Cardiac fibroblast (primary cell): ENCODE measurements around the gene ANTXRL.
A peak's percentile ranks its signal among the peaks of the same experiment; 100 is the strongest.
"Not testable (repeated sequence)": the region's sequence is repeated elsewhere in the genome, so short reads cannot be mapped to it uniquely, and the experiment has no call there.

ENCODE experiments used
- DNase-seq, 2 donors: peaks; one replicate each; pipeline versions ENCODE4 v3.0.0 to v3.0.0-alpha.2; 2010; ENCODE audit warnings: low read depth in 2 of 2
- H3K4me3 ChIP-seq, 2 donors: replicated peaks in 1 of 2; 1 replicate in 1 of 2; 2 replicates in 1 of 2; pipeline ENCODE4 v1.5.1; 2011; ENCODE audit warnings: low read depth in 2 of 2, low read length in 2 of 2, mild to moderate bottlenecking in 2 of 2, moderate library complexity in 1 of 2
- TF ChIP-seq, protein P1 (sequence below): IDR thresholded peaks from one replicate; pipeline ENCODE4 v1.5.1; 2011; ENCODE audit warnings: low read depth, mild to moderate bottlenecking, low read length, inconsistent platforms

ANTXRL gene

DNA sequence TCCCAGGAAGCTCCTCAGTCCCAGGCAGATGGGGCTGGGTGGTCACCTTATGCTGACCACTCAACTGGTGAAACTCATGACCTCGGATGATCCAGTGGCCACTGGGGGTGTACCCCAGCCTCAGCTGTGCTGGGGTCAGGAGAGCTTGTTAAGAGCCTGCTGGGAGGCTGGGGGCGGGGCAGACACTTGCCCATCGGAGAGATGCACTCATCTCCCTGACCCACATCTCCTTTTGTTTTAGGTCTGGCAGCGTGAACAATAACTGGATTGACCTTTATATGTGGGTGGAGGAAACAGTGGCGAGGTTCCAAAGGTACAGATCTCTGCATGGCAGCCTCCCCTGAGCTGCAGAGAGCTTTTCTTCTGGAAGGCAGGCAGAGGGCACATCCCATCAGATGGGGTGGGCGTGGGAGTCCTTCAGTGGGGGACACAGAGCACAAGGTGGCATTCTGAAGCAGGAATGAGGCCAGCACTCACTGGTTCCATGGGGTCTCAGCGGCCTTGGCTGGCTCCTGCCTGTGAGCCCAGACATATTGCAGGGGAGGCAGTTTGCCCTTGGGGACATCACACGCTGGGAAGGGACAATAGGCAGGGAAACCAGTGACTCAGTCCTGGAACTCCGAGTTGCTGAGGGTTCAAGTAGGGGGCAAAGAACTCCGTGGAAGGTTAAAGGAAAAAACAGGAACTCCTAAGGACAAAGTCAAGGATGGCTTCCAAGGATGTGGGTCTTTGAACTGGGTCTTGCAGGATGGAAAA is 5.2 kb downstream of the ANTXRL start:
- TF ChIP-seq, protein P1, sequence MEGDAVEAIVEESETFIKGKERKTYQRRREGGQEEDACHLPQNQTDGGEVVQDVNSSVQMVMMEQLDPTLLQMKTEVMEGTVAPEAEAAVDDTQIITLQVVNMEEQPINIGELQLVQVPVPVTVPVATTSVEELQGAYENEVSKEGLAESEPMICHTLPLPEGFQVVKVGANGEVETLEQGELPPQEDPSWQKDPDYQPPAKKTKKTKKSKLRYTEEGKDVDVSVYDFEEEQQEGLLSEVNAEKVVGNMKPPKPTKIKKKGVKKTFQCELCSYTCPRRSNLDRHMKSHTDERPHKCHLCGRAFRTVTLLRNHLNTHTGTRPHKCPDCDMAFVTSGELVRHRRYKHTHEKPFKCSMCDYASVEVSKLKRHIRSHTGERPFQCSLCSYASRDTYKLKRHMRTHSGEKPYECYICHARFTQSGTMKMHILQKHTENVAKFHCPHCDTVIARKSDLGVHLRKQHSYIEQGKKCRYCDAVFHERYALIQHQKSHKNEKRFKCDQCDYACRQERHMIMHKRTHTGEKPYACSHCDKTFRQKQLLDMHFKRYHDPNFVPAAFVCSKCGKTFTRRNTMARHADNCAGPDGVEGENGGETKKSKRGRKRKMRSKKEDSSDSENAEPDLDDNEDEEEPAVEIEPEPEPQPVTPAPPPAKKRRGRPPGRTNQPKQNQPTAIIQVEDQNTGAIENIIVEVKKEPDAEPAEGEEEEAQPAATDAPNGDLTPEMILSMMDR = no peak

GRCh38 chr10:46292573-46293023 is 5.8 kb downstream of the ANTXRL start:
- DNase-seq = no peak
- no peak overlapping the region for H3K4me3 ChIP-seq
- TF ChIP-seq, protein P1 = no peak

More for the DNA sequence above, 5.2 kb downstream of the ANTXRL start:
- no peak overlapping the region for H3K4me3 ChIP-seq
- DNase-seq = peak in 1 of 2 donors; percentile 5

DNA sequence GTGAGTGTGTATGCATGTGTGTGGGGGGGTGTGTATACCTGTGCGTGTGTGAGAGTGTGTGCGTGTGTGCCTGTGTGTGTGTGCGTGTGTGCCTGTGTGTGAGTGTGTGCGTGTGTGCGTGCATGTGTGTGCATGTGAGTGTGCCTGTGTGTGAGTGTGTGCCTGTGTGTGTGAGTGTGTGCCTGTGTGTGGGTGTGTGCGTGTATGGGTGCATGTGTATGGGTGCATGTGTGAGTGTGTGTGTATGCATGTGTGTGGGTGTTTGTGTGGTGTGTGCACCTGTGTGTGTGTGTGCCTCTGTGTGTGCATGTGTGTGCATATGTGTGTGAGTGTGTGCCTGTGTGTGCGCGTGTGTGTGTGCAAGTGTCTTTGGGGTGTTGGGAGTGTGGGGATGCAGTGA is 6.4 kb downstream of the ANTXRL start:
- H3K4me3 ChIP-seq = no peak overlapping the region
- TF ChIP-seq, protein P1 = no peak
- DNase-seq = no peak

DNA sequence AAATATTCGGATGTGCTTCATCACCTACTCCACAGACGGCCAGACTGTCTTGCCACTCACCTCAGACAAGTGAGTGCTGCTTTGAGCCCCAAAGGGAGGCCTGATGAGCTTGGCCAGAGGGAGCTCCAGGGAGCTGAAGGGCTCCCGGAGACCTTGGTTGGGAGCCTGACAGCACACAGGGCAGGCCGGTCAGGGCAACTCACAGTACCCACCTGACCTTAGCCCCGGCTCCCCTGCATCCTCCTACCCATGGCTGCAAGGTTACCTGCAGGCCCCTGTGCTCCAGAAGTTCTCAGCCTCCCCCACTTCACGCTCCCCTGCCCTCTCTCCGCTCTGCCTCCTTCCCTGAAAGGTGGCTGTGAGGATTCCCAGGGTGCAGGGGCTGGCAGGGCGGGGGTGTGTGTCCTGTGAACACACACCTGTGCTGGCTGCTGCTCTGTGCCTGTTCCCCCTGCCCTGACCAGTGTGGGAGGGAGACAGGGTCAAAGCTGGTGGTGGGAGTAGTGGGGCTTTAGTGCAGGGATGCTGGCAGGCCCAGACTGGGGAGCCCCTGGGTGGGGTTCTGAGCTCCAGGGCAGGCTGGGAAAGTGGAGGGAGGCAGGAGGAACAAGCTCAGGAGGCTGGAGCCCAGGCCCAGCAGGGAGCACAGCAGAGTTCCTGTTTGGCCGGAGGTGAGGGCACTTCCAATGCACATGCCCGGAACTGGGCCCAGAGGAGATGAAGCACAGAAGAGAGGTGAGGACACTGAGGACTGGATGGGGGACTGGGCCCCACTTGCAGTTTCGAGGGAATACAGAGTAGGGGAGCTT is 7.2 kb downstream of the ANTXRL start:
- no peak overlapping the region for H3K4me3 ChIP-seq
- no peak for DNase-seq
- TF ChIP-seq, protein P1 = no peak

DNA sequence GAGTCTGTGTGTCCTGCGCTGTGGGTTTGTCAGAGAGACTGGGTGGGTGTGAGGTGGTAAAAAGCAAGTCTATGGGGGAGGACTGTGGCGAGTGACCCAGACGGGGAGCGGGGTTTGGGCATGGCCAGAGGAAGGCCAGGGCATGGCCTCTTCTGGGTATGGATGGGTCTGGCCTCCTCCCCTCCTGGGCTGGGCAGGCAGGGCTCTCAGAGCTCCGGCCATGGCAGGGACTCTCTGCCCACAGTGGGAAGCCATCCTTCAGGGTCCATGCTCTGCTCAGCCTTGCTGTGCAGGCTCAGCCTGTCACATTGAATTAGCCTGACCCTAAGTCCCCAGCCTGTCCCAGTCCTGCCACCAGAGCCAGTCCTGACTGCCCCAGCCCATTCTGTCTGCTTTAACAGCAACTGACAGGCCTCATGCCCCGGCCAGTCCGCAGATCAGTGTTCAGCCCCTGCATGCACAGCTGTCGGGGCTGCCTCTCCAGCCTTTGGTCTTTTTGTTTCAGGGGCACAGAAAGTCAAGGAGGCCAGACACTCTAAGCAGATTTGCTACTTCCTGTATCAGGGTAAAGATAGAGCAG is 7.9 kb downstream of the ANTXRL start:
- TF ChIP-seq, protein P1 = no peak
- DNase-seq = no peak
- H3K4me3 ChIP-seq = no peak overlapping the region

- not testable (repeated sequence) for DNase-seq, H3K4me3 ChIP-seq
Measured at GRCh38 chr10:46295350-46296010, 8.7 kb downstream of the ANTXRL start.

DNA sequence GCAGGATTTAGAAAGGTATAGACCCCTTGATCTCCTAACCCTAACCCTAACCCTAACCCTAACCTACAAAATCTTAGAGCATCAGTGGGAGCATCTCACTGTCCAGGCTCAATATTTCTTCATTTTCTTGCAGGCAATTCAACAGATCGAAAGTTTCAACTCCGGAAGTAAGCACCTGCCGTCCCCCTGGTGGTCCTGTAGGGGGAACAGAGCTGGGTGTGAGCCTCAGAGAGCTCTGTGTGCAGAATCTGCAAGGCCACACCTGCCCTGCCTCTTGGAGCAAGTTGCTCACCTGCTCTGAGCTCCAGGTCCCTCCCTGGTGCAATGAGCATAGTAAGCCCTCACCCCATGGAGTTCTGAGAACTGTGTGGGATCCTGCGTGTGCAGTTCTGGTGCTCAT is 9.3 kb downstream of the ANTXRL start:
- not testable (repeated sequence) for DNase-seq, H3K4me3 ChIP-seq
